ENCODE measurements around the gene ZNF507. TPM values are rescaled to one million over a fixed set of nuclear protein-coding genes. Genes with fewer than 3 reads are reported as not detected.

The ZNF507 gene
- total RNA-seq, 1 donor from 2014 or later: 11.0 TPM

GRCh38 chr19:32350987-32351348 lies 5.6 kb downstream of the ZNF507 start:
- H3K4me1 ChIP-seq (ENCODE audit: control insufficient read depth in 3 of 3, insufficient read depth in 3 of 3, low read length in 3 of 3): peaks cover 23 to 29% (median 24%) of the 10 kb centered on the region in 3 donors

GRCh38 chr19:32352241-32352630 lies 6.8 kb downstream of the ZNF507 start:
- Histone ChIP-seq H3K36me3 (ENCODE audit: control insufficient read depth in 3 of 3, insufficient read depth in 3 of 3, low read length in 3 of 3) (peaks cover 31 to 46% (median 41%) of the 10 kb centered on the region in 3 donors), H3K27me3 (ENCODE audit: control insufficient read depth in 3 of 3, insufficient read depth in 3 of 3, low read length in 3 of 3) (no peaks in the 10 kb centered on the region), H3K9me3 (ENCODE audit: control insufficient read depth in 3 of 3, low read length in 3 of 3) (no peaks in the 10 kb centered on the region), H3K4me3 (ENCODE audit: low read length in 3 of 3) (no peak overlapping the region), H3K27ac (ENCODE audit: low read depth, low read length) (peak overlapping the region; percentile 76), H3K9ac (ENCODE audit: low read depth in 1 of 3, low read length in 3 of 3) (no peak overlapping the region), H3K4me1 (ENCODE audit: control insufficient read depth in 3 of 3, insufficient read depth in 3 of 3, low read length in 3 of 3) (peaks cover 14 to 21% (median 21%) of the 10 kb centered on the region in 3 donors)

More at GRCh38 chr19:32350987-32351348, 5.6 kb downstream of the ZNF507 start:
- Histone ChIP-seq H3K27ac (ENCODE audit: low read depth, low read length) (peak overlapping the region; percentile 76), H3K9me3 (ENCODE audit: control insufficient read depth in 3 of 3, low read length in 3 of 3) (no peaks in the 10 kb centered on the region), H3K9ac (ENCODE audit: low read depth in 1 of 3, low read length in 3 of 3) (peak overlapping the region in 1 of 3 donors; percentile 18), H3K4me3 (ENCODE audit: low read length in 3 of 3) (no peak overlapping the region), H3K36me3 (ENCODE audit: control insufficient read depth in 3 of 3, insufficient read depth in 3 of 3, low read length in 3 of 3) (peaks cover 27 to 36% (median 35%) of the 10 kb centered on the region in 3 donors), H3K27me3 (ENCODE audit: control insufficient read depth in 3 of 3, insufficient read depth in 3 of 3, low read length in 3 of 3) (no peaks in the 10 kb centered on the region)

DNA sequence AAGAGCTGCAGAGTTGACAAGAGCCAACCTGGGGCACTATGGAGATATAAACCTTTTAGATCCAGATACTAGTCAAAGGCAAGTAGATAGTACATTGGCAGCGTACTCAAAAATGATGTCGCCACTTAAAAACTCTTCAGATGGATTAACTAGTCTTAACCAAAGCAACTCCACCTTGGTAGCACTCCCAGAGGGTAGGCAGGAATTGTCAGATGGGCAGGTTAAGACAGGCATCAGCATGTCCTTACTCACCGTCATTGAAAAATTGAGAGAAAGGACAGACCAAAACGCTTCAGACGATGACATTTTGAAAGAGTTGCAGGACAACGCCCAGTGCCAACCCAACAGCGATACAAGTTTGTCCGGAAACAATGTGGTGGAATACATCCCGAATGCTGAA lies 8.9 kb downstream of the ZNF507 start:
- Histone ChIP-seq H3K27ac (ENCODE audit: low read depth, low read length) (no peak overlapping the region), H3K9me3 (ENCODE audit: control insufficient read depth in 3 of 3, low read length in 3 of 3) (no peaks in the 10 kb centered on the region), H3K4me3 (ENCODE audit: low read length in 3 of 3) (no peak overlapping the region), H3K4me1 (ENCODE audit: control insufficient read depth in 3 of 3, insufficient read depth in 3 of 3, low read length in 3 of 3) (peaks cover 6 to 14% (median 9%) of the 10 kb centered on the region in 3 donors), H3K9ac (ENCODE audit: low read depth in 1 of 3, low read length in 3 of 3) (no peak overlapping the region), H3K36me3 (ENCODE audit: control insufficient read depth in 3 of 3, insufficient read depth in 3 of 3, low read length in 3 of 3) (peaks cover 32 to 52% (median 50%) of the 10 kb centered on the region in 3 donors), H3K27me3 (ENCODE audit: control insufficient read depth in 3 of 3, insufficient read depth in 3 of 3, low read length in 3 of 3) (no peaks in the 10 kb centered on the region)

DNA sequence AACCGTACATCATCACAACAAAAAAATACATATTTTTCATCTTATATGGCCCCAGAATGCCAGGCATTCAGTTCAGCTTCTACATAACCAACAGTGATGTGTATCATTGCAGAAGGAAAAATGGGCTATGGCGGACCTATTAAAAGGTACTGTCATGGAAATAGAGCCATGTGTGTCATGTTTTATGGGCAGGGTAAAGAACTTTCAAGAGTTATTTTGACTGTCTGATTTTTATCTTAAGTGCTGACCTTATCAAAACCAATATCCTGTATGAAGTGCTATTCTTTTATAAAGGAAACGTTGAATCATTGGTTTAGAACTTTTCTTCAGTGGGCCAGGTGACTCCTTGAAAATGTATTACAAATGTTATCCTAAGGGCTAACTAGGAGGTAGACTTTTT lies 9.9 kb downstream of the ZNF507 start:
- Histone ChIP-seq H3K9me3 (ENCODE audit: control insufficient read depth in 3 of 3, low read length in 3 of 3) (no peaks in the 10 kb centered on the region), H3K4me1 (ENCODE audit: control insufficient read depth in 3 of 3, insufficient read depth in 3 of 3, low read length in 3 of 3) (peaks cover 6 to 14% (median 9%) of the 10 kb centered on the region in 3 donors), H3K27me3 (ENCODE audit: control insufficient read depth in 3 of 3, insufficient read depth in 3 of 3, low read length in 3 of 3) (no peaks in the 10 kb centered on the region), H3K36me3 (ENCODE audit: control insufficient read depth in 3 of 3, insufficient read depth in 3 of 3, low read length in 3 of 3) (peaks cover 34 to 55% (median 55%) of the 10 kb centered on the region in 3 donors), H3K9ac (ENCODE audit: low read depth in 1 of 3, low read length in 3 of 3) (no peak overlapping the region), H3K4me3 (ENCODE audit: low read length in 3 of 3) (no peak overlapping the region), H3K27ac (ENCODE audit: low read depth, low read length) (no peak overlapping the region)

GRCh38 chr19:32357720-32358119 lies 12.3 kb downstream of the ZNF507 start:
- no peak overlapping the region for H3K27ac ChIP-seq (ENCODE audit: low read depth, low read length)
- no peaks in the 10 kb centered on the region for H3K27me3 ChIP-seq (ENCODE audit: control insufficient read depth in 3 of 3, insufficient read depth in 3 of 3, low read length in 3 of 3)
- peaks cover 0 to 3% (median 0%) of the 10 kb centered on the region in 3 donors for H3K4me1 ChIP-seq (ENCODE audit: control insufficient read depth in 3 of 3, insufficient read depth in 3 of 3, low read length in 3 of 3)
- H3K36me3 ChIP-seq (ENCODE audit: control insufficient read depth in 3 of 3, insufficient read depth in 3 of 3, low read length in 3 of 3): peaks cover 34 to 67% (median 64%) of the 10 kb centered on the region in 3 donors
- H3K4me3 ChIP-seq (ENCODE audit: low read length in 3 of 3): no peak overlapping the region
- no peaks in the 10 kb centered on the region for H3K9me3 ChIP-seq (ENCODE audit: control insufficient read depth in 3 of 3, low read length in 3 of 3)
- H3K9ac ChIP-seq (ENCODE audit: low read depth in 1 of 3, low read length in 3 of 3): no peak overlapping the region

DNA sequence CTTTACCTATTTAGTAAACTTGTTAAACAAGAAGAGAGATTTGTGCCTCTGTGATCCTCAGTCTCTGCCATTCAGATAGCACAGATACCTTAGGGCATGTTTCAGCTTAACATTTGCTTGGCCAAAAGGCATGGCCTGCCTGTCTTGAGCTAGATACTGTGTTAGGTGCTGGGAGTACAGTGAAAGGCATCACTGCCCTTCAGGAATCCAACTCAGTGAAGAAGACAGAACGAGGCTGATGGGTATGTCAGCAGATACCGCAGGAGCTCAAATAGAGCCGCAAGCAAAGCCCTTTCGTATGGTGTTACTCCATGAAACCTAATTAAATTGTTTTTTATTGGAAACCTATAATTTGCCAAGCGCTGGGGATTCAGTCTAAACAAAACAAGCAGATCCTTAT lies 12.9 kb downstream of the ZNF507 start:
- no peak overlapping the region for H3K9ac ChIP-seq (ENCODE audit: low read depth in 1 of 3, low read length in 3 of 3)
- no peaks in the 10 kb centered on the region for H3K9me3 ChIP-seq (ENCODE audit: control insufficient read depth in 3 of 3, low read length in 3 of 3)
- H3K27me3 ChIP-seq (ENCODE audit: control insufficient read depth in 3 of 3, insufficient read depth in 3 of 3, low read length in 3 of 3): no peaks in the 10 kb centered on the region
- peaks cover 31 to 69% (median 62%) of the 10 kb centered on the region in 3 donors for H3K36me3 ChIP-seq (ENCODE audit: control insufficient read depth in 3 of 3, insufficient read depth in 3 of 3, low read length in 3 of 3)
- no peak overlapping the region for H3K27ac ChIP-seq (ENCODE audit: low read depth, low read length)
- peaks cover 0 to 5% (median 1%) of the 10 kb centered on the region in 3 donors for H3K4me1 ChIP-seq (ENCODE audit: control insufficient read depth in 3 of 3, insufficient read depth in 3 of 3, low read length in 3 of 3)
- H3K4me3 ChIP-seq (ENCODE audit: low read length in 3 of 3): no peak overlapping the region

- no peak overlapping the region for H3K9ac ChIP-seq (ENCODE audit: low read depth in 1 of 3, low read length in 3 of 3)
These were observed 14.2 kb downstream of the ZNF507 start for GRCh38 chr19:32359581-32359980.

GRCh38 chr19:32361574-32362317 lies 16.3 kb downstream of the ZNF507 start:
- Histone ChIP-seq H3K36me3 (ENCODE audit: control insufficient read depth in 3 of 3, insufficient read depth in 3 of 3, low read length in 3 of 3) (peaks cover 13 to 52% (median 45%) of the 10 kb centered on the region in 3 donors), H3K4me3 (ENCODE audit: low read length in 3 of 3) (no peak overlapping the region), H3K27ac (ENCODE audit: low read depth, low read length) (no peak overlapping the region), H3K4me1 (ENCODE audit: control insufficient read depth in 3 of 3, insufficient read depth in 3 of 3, low read length in 3 of 3) (peaks cover 3 to 10% (median 9%) of the 10 kb centered on the region in 3 donors), H3K9ac (ENCODE audit: low read depth in 1 of 3, low read length in 3 of 3) (no peak overlapping the region), H3K27me3 (ENCODE audit: control insufficient read depth in 3 of 3, insufficient read depth in 3 of 3, low read length in 3 of 3) (no peaks in the 10 kb centered on the region), H3K9me3 (ENCODE audit: control insufficient read depth in 3 of 3, low read length in 3 of 3) (no peaks in the 10 kb centered on the region)

More at GRCh38 chr19:32359581-32359980, 14.2 kb downstream of the ZNF507 start:
- Histone ChIP-seq H3K4me1 (ENCODE audit: control insufficient read depth in 3 of 3, insufficient read depth in 3 of 3, low read length in 3 of 3) (peaks cover 3 to 10% (median 9%) of the 10 kb centered on the region in 3 donors), H3K27me3 (ENCODE audit: control insufficient read depth in 3 of 3, insufficient read depth in 3 of 3, low read length in 3 of 3) (no peaks in the 10 kb centered on the region), H3K27ac (ENCODE audit: low read depth, low read length) (no peak overlapping the region), H3K4me3 (ENCODE audit: low read length in 3 of 3) (no peak overlapping the region), H3K36me3 (ENCODE audit: control insufficient read depth in 3 of 3, insufficient read depth in 3 of 3, low read length in 3 of 3) (peaks cover 21 to 61% (median 51%) of the 10 kb centered on the region in 3 donors), H3K9me3 (ENCODE audit: control insufficient read depth in 3 of 3, low read length in 3 of 3) (no peaks in the 10 kb centered on the region)

- Histone ChIP-seq H3K27me3 (ENCODE audit: control insufficient read depth in 3 of 3, insufficient read depth in 3 of 3, low read length in 3 of 3) (no peaks in the 10 kb centered on the region), H3K36me3 (ENCODE audit: control insufficient read depth in 3 of 3, insufficient read depth in 3 of 3, low read length in 3 of 3) (peaks cover 11 to 47% (median 40%) of the 10 kb centered on the region in 3 donors), H3K9me3 (ENCODE audit: control insufficient read depth in 3 of 3, low read length in 3 of 3) (no peaks in the 10 kb centered on the region), H3K27ac (ENCODE audit: low read depth, low read length) (no peak overlapping the region), H3K9ac (ENCODE audit: low read depth in 1 of 3, low read length in 3 of 3) (no peak overlapping the region), H3K4me1 (ENCODE audit: control insufficient read depth in 3 of 3, insufficient read depth in 3 of 3, low read length in 3 of 3) (peaks cover 3 to 10% (median 9%) of the 10 kb centered on the region in 3 donors), H3K4me3 (ENCODE audit: low read length in 3 of 3) (no peak overlapping the region)
These were observed 16.9 kb downstream of the ZNF507 start for GRCh38 chr19:32362318-32362691.

- H3K9ac ChIP-seq (ENCODE audit: low read depth in 1 of 3, low read length in 3 of 3): no peak overlapping the region
- H3K4me3 ChIP-seq (ENCODE audit: low read length in 3 of 3): no peak overlapping the region
- peaks cover 3 to 14% (median 12%) of the 10 kb centered on the region in 3 donors for H3K4me1 ChIP-seq (ENCODE audit: control insufficient read depth in 3 of 3, insufficient read depth in 3 of 3, low read length in 3 of 3)
- H3K36me3 ChIP-seq (ENCODE audit: control insufficient read depth in 3 of 3, insufficient read depth in 3 of 3, low read length in 3 of 3): peaks cover 11 to 39% (median 32%) of the 10 kb centered on the region in 3 donors
- H3K27ac ChIP-seq (ENCODE audit: low read depth, low read length): no peak overlapping the region
- H3K9me3 ChIP-seq (ENCODE audit: control insufficient read depth in 3 of 3, low read length in 3 of 3): no peaks in the 10 kb centered on the region
- H3K27me3 ChIP-seq (ENCODE audit: control insufficient read depth in 3 of 3, insufficient read depth in 3 of 3, low read length in 3 of 3): no peaks in the 10 kb centered on the region
These were observed 17.8 kb downstream of the ZNF507 start for GRCh38 chr19:32363175-32363574.
